ENCODE measurements around the gene STOM. TPM values are rescaled to one million over a fixed set of nuclear protein-coding genes. Genes with fewer than 3 reads are reported as not detected.

Gene STOM
- total and polyA plus RNA-seq, 2 donors (not counting 1 experiment from before 2014, with no cell fraction given) = 2.7 to 6.1 TPM

- H3K4me3 Mint-ChIP-seq = no peak overlapping the region
- peaks cover 8 to 36% of the 10 kb centered on the region in 2 experiments for H3K36me3 ChIP-seq (replicated peaks in 1 of 2; ENCODE audit: control extremely low read depth in 1 of 2, control insufficient read depth in 1 of 2, extremely low read depth in 1 of 2, insufficient read depth in 2 of 2, low read length in 1 of 2)
- ATAC-seq (ENCODE audit: low read depth) (no peak), DNase-seq (no peak)
- H3K4me1 ChIP-seq (ENCODE audit: control insufficient read depth in 2 of 2, insufficient read depth in 2 of 2, low read length in 2 of 2) = no peaks in the 10 kb centered on the region
- intact Hi-C loops (cut with micrococcal nuclease) = loop anchor here (5.0 kb wide), 2 partner anchors 44 to 111 kb away; no protein-coding TSS in a partner anchor
- H3K27ac Mint-ChIP-seq = no peak overlapping the region
- H3K79me2 ChIP-seq (ENCODE audit: control insufficient read depth, insufficient read depth, low read length) = no peaks in the 10 kb centered on the region
- no peak overlapping the region for H3K4me3 ChIP-seq (ENCODE audit: control extremely low read depth in 1 of 5, extremely low read depth in 1 of 5, insufficient read depth in 1 of 5, low read depth in 2 of 5, low read length in 4 of 5)
- POLR2A ChIA-PET = no interaction called here
- no peak overlapping the region for H3K4me2 ChIP-seq (replicated peaks; ENCODE audit: low read depth, low read length, poor library complexity, severe bottlenecking)
- 100% methylated on average over 1 of the region's 10 CpGs for WGBS (ENCODE audit: insufficient coverage)
- no peak overlapping the region for H3K27ac ChIP-seq (ENCODE audit: low read length in 2 of 2)
- H4K20me1 ChIP-seq (ENCODE audit: control insufficient read depth, insufficient read depth, low read length, poor library complexity, severe bottlenecking) = no peaks in the 10 kb centered on the region
- H3K9me3 ChIP-seq (ENCODE audit: control extremely low read depth in 1 of 3, control insufficient read depth in 2 of 3, insufficient read depth in 1 of 3, low read length in 2 of 3) = no peaks in the 10 kb centered on the region
- H3K9me3 Mint-ChIP-seq (ENCODE audit: insufficient read depth) = no peaks in the 10 kb centered on the region
- H3K27me3 Mint-ChIP-seq = no peaks in the 10 kb centered on the region
- CTCF ChIA-PET = interaction anchor here (0.8 to 11.6 kb wide), 2 partner anchors 46 to 80 kb away, joined by 4 to 371 read pairs; no protein-coding TSS in a partner anchor
- H3K9ac ChIP-seq (ENCODE audit: low read length) = no peak overlapping the region
- H3K27me3 ChIP-seq (replicated peaks in 1 of 4; ENCODE audit: control extremely low read depth in 1 of 4, control insufficient read depth in 3 of 4, insufficient read depth in 4 of 4, low read length in 3 of 4) = no peaks in the 10 kb centered on the region
- no peaks in the 10 kb centered on the region for H3K4me1 Mint-ChIP-seq
- TF ChIP-seq CTCF (IDR thresholded peaks at IDR 0.05) (no peak), EZH2 (IDR thresholded peaks at IDR 0.05; ENCODE audit: borderline replicate concordance, insufficient read depth, low read depth, low read length, poor library complexity, severe bottlenecking) (no peak)
- no peak overlapping the region for H2AFZ ChIP-seq (ENCODE audit: insufficient read depth, low read depth, low read length, poor library complexity, severe bottlenecking)
Observed at GRCh38 chr9:121322737-121323448, 47.2 kb downstream of the STOM start.

GRCh38 chr9:121322037-121322736, 47.9 kb downstream of the STOM start:
- CTCF ChIA-PET = interaction anchor here (0.8 to 11.6 kb wide), 3 partner anchors 47 to 110 kb away, joined by 4 to 371 read pairs (median 60); no protein-coding TSS in a partner anchor
- POLR2A ChIA-PET = no interaction called here
- TF ChIP-seq EZH2 (IDR thresholded peaks at IDR 0.05; ENCODE audit: borderline replicate concordance, insufficient read depth, low read depth, low read length, poor library complexity, severe bottlenecking) = no peak
- TF ChIP-seq CTCF (IDR thresholded peaks at IDR 0.05) = no peak
- Histone ChIP-seq H3K9me3 (ENCODE audit: control extremely low read depth in 1 of 3, control insufficient read depth in 2 of 3, insufficient read depth in 1 of 3, low read length in 2 of 3) (no peaks in the 10 kb centered on the region), H3K9ac (ENCODE audit: low read length) (no peak overlapping the region), H2AFZ (ENCODE audit: insufficient read depth, low read depth, low read length, poor library complexity, severe bottlenecking) (no peak overlapping the region), H3K4me3 (ENCODE audit: control extremely low read depth in 1 of 5, extremely low read depth in 1 of 5, insufficient read depth in 1 of 5, low read depth in 2 of 5, low read length in 4 of 5) (no peak overlapping the region), H3K36me3 (replicated peaks in 1 of 2; ENCODE audit: control extremely low read depth in 1 of 2, control insufficient read depth in 1 of 2, extremely low read depth in 1 of 2, insufficient read depth in 2 of 2, low read length in 1 of 2) (peaks cover 8 to 36% of the 10 kb centered on the region in 2 experiments), H3K27me3 (replicated peaks in 1 of 4; ENCODE audit: control extremely low read depth in 1 of 4, control insufficient read depth in 3 of 4, insufficient read depth in 4 of 4, low read length in 3 of 4) (no peaks in the 10 kb centered on the region), H3K4me1 (ENCODE audit: control insufficient read depth in 2 of 2, insufficient read depth in 2 of 2, low read length in 2 of 2) (no peaks in the 10 kb centered on the region), H3K27ac (ENCODE audit: low read length in 2 of 2) (no peak overlapping the region), H4K20me1 (ENCODE audit: control insufficient read depth, insufficient read depth, low read length, poor library complexity, severe bottlenecking) (no peaks in the 10 kb centered on the region), H3K4me2 (replicated peaks; ENCODE audit: low read depth, low read length, poor library complexity, severe bottlenecking) (no peak overlapping the region), H3K79me2 (ENCODE audit: control insufficient read depth, insufficient read depth, low read length) (no peaks in the 10 kb centered on the region)
- ATAC-seq (ENCODE audit: low read depth) (no peak), DNase-seq (no peak)
- 62% methylated on average over 2 of the region's 5 CpGs for WGBS (ENCODE audit: insufficient coverage)
- H3K27me3 Mint-ChIP-seq = no peaks in the 10 kb centered on the region
- H3K27ac Mint-ChIP-seq = no peak overlapping the region
- no peaks in the 10 kb centered on the region for H3K4me1 Mint-ChIP-seq
- intact Hi-C loops (cut with micrococcal nuclease) = loop anchor here (5.0 kb wide), 2 partner anchors 45 to 110 kb away; no protein-coding TSS in a partner anchor
- no peak overlapping the region for H3K4me3 Mint-ChIP-seq
- H3K9me3 Mint-ChIP-seq (ENCODE audit: insufficient read depth) = no peaks in the 10 kb centered on the region

All from B cell (primary cell).